ENCODE results near the gene ZFP1. TPM values are rescaled to one million over a fixed set of nuclear protein-coding genes. Genes with fewer than 3 reads are reported as not detected.

The ZFP1 gene
- total RNA-seq, 1 experiment from 2014 or later, result 24.2 TPM

DNA sequence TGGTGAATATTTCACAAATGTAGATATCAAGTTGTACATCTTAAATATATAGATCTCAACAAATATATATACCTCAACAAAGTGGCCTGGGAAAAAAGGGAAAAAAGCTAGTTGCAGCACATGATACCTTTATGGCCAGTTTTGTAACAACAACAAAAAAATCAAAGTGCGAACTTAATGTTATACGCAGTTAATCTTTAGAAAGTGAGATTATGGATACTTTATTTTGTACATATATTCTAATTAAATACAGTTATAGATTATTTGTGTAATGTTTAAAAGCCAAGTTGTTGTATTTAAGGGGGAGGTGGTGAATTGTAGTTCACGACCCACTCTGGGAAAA lies 385 bp upstream of the ZFP1 start:
- DNase-seq (ENCODE audit: low spot score), result no peak

GRCh38 chr16:75151798-75152197 lies 3.5 kb downstream of the ZFP1 start:
- no peak for DNase-seq (ENCODE audit: low spot score)

- DNase-seq (ENCODE audit: low spot score), result no peak
Observed at GRCh38 chr16:75152635-75153034, 4.3 kb downstream of the ZFP1 start.

DNA sequence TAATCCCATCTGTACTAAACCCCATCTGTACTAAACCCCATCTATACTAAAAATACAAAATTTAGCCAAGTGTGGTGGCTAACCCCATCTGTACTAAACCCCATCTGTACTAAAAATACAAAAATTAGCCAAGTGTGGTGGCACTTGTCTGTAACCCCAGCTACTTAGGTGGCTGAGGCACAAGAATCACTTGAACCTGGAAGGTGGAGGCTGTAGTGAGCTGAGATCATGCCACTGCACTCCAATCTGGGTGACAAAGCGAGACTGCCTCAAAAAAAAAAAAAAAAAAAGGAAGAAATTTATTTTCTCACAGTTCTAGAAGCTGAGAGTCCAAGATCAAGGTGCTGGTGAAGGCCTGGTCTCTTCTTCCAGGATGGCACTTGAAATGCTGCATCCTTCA lies 12.1 kb downstream of the ZFP1 start:
- no peak for DNase-seq (ENCODE audit: low spot score)

- no peak for DNase-seq (ENCODE audit: low spot score)
Observed at GRCh38 chr16:75169899-75170405, 21.6 kb downstream of the ZFP1 start.

DNA sequence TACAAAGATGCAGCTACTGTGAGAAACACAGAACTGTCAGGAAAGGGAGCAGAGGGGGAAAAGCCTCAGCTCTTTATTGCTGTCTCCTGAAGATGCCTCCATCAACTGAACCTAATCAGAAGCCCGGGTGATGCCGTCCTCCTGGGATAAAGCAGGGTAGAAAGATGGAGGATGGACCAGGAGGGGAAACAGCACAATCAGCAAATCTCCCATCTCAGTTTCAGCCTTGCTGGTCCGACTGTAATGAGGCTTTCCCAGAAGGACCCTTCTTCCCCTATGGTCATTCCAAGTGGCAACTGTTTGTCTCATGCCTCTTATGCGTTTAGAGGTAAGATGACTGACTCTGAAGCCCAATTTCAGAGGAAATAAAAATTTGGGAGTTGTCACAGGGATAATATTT lies 24.3 kb downstream of the ZFP1 start:
- no peak for DNase-seq (ENCODE audit: low spot score)

- no peak for DNase-seq (ENCODE audit: low spot score)
Observed at GRCh38 chr16:75175074-75175473, 26.8 kb downstream of the ZFP1 start.

GRCh38 chr16:75176926-75177325 lies 28.6 kb downstream of the ZFP1 start:
- no peak for DNase-seq (ENCODE audit: low spot score)

DNA sequence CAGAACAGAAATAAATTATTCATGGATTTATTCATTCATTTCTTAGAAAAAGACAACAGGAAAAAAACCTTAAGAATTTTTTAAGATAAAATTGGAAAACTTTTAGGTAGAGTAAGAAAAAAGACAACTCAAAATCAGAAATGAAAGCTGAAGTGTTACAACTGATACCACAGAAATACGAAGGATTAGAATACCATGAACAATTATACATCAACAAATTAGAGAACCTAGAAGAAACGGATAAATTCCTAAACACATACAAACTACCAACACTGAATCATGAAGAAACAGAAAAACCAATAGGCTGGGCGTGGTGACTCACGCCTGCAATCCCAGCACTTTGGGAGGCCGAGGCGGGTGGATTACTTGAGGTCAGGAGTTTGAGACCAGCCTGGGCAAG lies 30.9 kb downstream of the ZFP1 start:
- DNase-seq (ENCODE audit: low spot score), result no peak

DNA sequence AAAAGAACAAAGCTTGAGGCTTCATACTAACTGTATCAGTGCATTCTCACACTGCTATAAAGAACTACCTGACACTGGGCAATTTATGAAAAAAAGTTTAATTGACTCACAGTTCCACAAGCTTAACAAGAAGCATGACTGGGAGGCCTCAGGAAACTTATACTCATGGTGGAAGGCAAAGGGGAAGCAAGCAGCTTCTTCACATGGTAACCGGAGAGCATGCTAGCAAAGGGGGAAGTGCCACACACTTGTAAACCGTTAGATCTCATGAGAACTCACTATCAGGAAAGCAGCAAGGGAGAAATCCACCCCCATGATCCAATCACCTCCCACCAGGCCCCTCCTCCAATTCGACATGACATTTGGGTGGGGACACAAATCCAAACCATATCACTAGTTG lies 33.3 kb downstream of the ZFP1 start:
- DNase-seq (ENCODE audit: low spot score), result no peak

GRCh38 chr16:75188832-75189477 lies 40.6 kb downstream of the ZFP1 start:
- DNase-seq (ENCODE audit: low spot score), result no peak

- no peak for DNase-seq (ENCODE audit: low spot score)
Observed at GRCh38 chr16:75189638-75190245, 41.4 kb downstream of the ZFP1 start.

DNA sequence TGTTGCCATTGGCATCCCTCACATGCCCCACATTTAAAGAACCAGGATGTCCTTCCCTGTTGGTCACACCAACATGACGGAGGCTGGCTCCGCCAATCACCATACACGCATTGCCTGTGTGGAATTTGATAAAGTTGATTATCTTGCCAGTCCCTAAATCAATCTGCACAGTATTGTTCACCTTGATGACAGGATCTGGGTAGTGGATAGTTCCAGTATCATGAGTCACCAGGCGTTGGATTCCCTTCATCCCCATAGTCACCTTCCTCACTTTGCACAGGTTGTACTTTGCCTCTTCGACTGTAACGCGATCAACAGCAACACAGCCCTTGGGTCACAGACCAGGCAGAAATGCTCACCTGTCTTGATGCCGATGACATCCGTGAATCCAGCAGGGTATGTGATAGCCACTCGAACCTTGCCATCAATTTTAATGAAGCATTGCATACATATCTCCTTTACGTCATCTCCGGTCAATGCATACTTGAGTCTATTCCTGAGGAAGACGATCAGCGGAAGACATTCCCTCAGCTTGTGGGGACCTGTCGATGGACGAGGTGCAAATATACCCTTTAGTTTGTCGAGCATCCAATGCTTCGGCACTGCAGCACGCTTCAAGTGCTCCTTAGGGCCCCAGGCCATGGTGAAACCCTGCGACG lies 44.4 kb downstream of the ZFP1 start:
- DNase-seq (ENCODE audit: low spot score), result no peak

DNA sequence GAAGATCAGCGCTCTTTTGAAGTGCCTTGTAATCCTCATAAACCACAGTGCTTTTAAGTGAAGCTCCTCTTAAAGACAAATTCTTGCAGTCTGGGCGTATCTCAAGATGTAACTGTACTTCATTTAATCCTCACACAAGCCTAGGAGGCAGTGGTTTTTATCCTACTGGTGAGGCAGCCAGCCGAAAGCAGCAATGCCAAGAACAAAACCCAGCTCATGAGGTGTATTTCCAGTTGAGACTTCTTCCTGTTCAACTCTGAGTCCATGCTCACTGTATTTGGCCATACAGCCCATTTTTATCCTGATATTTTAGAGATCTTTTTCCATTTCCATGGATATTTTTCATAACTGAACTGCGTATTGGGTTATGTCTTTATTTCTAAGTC lies 44.9 kb downstream of the ZFP1 start:
- no peak for DNase-seq (ENCODE audit: low spot score)

- no peak for DNase-seq (ENCODE audit: low spot score)
Observed at GRCh38 chr16:75193730-75194444, 45.6 kb downstream of the ZFP1 start.

DNA sequence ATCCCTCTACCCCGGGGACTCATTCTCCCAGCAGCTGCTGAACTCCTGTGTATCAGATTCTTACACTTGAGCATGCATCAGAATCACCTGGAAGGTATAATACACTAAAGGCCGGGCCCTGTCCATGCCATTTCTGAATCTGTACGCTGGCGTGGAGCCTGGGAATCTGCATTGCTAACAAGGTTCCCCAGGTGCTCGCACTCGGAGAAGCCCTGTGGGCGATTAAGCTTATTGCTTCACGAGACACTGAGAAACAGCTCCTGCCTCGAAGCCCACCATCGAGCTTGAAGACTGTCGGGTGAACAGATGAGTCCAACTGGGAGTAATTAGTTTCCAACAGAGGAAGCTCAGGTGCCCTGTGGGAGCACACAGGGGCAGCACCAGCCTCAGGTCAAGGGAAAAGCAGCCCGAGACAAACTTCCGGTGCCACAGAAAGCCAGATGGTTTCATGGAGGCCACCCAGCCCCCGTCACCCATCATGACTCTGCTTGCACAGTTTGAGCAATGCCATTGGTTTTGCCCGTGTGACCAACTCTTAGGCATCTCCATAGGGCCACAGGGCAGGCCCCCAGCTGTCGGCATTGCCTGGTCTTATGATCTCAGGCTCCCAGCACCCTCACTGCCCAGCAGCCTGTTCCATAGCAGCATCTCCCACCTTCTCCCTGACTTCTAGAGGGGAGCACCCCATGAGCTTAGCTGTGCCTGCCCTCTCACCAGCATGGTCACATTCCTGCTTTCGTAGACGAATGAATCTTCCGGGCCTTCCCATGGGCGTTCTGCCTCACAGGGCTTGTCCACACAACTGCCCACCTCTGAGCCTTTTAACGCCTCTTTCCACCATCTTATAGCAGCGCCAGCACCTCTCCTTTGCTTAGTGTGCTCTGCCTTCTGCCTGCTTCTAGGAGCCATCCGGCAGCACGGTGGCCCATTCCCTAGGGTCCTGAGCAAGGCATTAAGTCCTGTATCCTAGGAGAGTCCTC lies 47.8 kb downstream of the ZFP1 start:
- DNase-seq (ENCODE audit: low spot score), result no peak

DNA sequence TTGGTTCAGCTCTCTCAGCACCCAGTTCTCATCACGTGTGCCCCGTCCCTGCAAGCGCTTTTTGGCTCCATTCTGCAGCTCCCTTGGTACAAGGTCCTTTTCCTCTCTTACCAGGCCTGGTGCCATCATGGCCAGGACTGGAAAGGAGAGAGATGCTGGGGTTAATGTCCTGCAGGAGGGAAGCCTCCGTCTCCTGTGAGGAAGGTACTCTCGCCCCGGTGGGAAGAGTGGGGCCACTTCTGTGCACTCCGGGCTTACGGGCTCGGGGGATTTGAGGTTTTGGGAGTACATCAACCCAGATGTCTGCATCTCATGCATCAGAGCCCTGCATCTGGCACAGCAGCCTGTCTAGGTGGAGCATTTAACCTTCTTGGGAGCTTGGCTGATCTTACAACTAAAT lies 48.5 kb downstream of the ZFP1 start:
- DNase-seq (ENCODE audit: low spot score), result no peak

GRCh38 chr16:75197522-75198134 lies 49.3 kb downstream of the ZFP1 start:
- DNase-seq (ENCODE audit: low spot score), result no peak

DNA sequence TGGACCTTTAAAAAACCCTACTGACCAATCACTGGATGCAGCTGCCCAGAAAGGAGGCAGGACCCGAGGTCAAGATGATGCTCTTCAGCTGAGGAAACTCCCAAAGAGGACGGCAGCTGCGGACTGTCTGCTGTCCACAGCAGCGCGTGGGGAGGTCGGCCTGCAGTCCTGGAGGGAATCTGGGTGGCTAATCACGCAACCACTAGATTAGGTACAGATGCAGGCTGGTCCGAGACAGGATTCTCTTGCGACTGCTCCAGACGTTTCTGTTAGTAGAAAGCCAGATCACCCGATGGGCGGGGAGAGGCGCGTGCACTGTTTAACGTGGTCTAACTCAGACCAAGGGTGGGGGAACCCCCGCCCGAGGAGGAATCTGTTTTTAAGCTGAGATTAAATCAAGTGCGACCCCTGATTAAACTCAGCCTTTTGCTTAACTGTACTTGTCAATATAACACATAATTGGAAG lies 49.8 kb downstream of the ZFP1 start:
- no peak for DNase-seq (ENCODE audit: low spot score)

DNA sequence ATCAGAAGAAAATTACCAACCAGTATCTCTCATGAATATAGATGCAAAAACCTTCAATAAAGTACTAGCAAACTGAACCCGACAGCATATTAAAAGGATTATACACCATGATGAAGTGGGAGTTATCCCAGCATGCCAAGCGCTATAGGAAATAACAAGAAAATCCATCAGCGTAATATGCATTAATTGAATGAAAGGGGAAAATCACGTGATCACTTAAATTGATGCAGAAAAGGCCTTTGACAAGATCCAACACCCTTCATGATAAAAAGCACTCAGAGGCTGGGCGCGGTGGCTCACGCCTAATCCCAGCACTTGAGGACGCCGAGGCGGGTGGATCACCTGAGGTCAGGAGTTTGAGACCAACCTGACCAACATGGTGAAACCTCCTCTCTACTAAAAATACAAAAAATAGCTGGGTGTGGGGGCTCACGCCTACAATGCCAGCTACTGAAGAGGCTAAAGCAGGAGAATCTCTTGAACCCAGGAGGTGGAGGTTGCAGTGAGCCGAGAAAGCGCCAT lies 53.8 kb downstream of the ZFP1 start:
- no peak for DNase-seq (ENCODE audit: low spot score)

DNA sequence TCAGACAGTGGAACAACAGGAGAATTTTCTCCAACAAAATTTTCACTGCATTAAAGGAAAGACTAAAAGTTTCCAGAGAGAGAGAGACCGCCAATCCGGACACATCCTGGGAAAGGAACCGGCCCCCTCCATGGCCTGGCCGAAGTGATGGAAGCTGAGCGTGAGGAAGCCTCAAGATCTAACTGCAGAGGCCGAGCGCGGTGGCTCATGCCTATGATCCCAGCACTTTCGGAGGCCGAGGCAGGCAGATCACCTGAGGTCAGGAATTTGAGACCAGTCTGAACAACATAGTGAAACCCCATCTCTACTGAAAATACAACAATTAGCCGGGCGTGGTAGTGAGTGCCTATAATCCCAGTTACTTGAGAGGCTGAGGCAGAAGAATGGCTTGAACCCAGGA lies 54.8 kb downstream of the ZFP1 start:
- DNase-seq (ENCODE audit: low spot score), result no peak
